HEK293T (cell line): Measurements from ENCODE around the gene EPHB1.

Experiments used
- BHLHE40 ChIP-seq: fragments of 450-650 bp; IDR thresholded peaks from 2 replicates; pipeline ENCODE4 v1.6.1; 2016; ENCODE audit warnings: mild to moderate bottlenecking, moderate library complexity, borderline replicate concordance
- HDGF ChIP-seq: fragments of 450-650 bp; IDR thresholded peaks from 2 replicates; pipeline ENCODE4 v1.6.1; 2017; ENCODE audit warnings: antibody characterized with exemption, borderline replicate concordance

GRCh38 chr3:134877788-134878187 lies 82.7 kb downstream of the EPHB1 start:
- TF ChIP-seq HDGF (no peak), BHLHE40 (no peak)
